H9 (cell line): Measurements from ENCODE around the gene NUAK2. TPM values are rescaled to one million over a fixed set of nuclear protein-coding genes. Genes with fewer than 3 reads are reported as not detected.
A peak's percentile ranks its signal among the peaks of the same experiment; 100 is the strongest.

ENCODE experiments used
- DNase-seq: peaks from one replicate; pipeline ENCODE4 v3.0.0-alpha.2; 2017
- H2AFZ ChIP-seq: one replicate; pipeline ENCODE4 v1.6.1; 2013; ENCODE audit warnings: mild to moderate bottlenecking, low read length, control low read depth, moderate library complexity
- H2AK5ac ChIP-seq: 2 replicates; pipeline ENCODE4 v1.6.1; 2013; ENCODE audit warnings: low read length, control low read depth, mixed read lengths; ENCODE audit not compliant: insufficient read length
- H2BK120ac ChIP-seq: one replicate; pipeline ENCODE4 v1.6.1; 2013; ENCODE audit warnings: low read depth, mild to moderate bottlenecking, low read length, control low read depth, inconsistent platforms; ENCODE audit not compliant: poor library complexity, severe bottlenecking
- H2BK12ac ChIP-seq: 2 replicates; pipeline ENCODE4 v1.6.1; 2013; ENCODE audit warnings: low read length, control low read depth, mixed read lengths, low read depth; ENCODE audit not compliant: insufficient read length
- H2BK15ac ChIP-seq: 2 replicates; pipeline ENCODE4 v1.6.1; 2013; ENCODE audit warnings: low read depth, low read length, control low read depth
- H2BK20ac ChIP-seq: one replicate; pipeline ENCODE4 v1.6.1; 2013; ENCODE audit warnings: low read depth, mild to moderate bottlenecking, low read length, control low read depth, inconsistent platforms; ENCODE audit not compliant: poor library complexity, severe bottlenecking
- H2BK5ac ChIP-seq: 2 replicates; pipeline ENCODE4 v1.6.1; 2013; ENCODE audit warnings: low read length, control low read depth, mixed read lengths; ENCODE audit not compliant: insufficient read length
- H3K14ac ChIP-seq: 2 replicates; pipeline ENCODE4 v1.6.1; 2013; ENCODE audit warnings: low read length, control low read depth; ENCODE audit not compliant: insufficient read depth
- H3K18ac ChIP-seq: 2 replicates; pipeline ENCODE4 v1.6.1; 2013; ENCODE audit warnings: low read depth, mild to moderate bottlenecking, mixed read lengths, low read length, control low read depth; ENCODE audit not compliant: insufficient read length
- H3K23ac ChIP-seq: 2 replicates; pipeline ENCODE4 v1.6.1; 2013; ENCODE audit warnings: low read length, control low read depth, mixed read lengths, low read depth; ENCODE audit not compliant: insufficient read length
- H3K23me2 ChIP-seq: 2 replicates; pipeline ENCODE4 v1.6.1; 2013; ENCODE audit warnings: low read depth, mild to moderate bottlenecking, mixed read lengths, low read length, control low read depth; ENCODE audit not compliant: insufficient read length, poor library complexity, severe bottlenecking
- H3K27ac ChIP-seq: 2 replicates; pipeline ENCODE4 v1.5.1; 2013; ENCODE audit warnings: low read length, control low read depth, mixed read lengths, low read depth; ENCODE audit not compliant: insufficient read length
- H3K27me3 ChIP-seq: 2 replicates; pipeline ENCODE4 v1.6.1; 2013; ENCODE audit warnings: low read length, control low read depth, inconsistent platforms; ENCODE audit not compliant: insufficient read depth
- H3K4ac ChIP-seq: 2 replicates; pipeline ENCODE4 v1.6.1; 2013; ENCODE audit warnings: low read depth, mild to moderate bottlenecking, control low read depth, inconsistent platforms, low read length, moderate library complexity
- H3K4me1 ChIP-seq: 2 replicates; pipeline ENCODE4 v1.6.1; 2013; ENCODE audit warnings: low read length, control low read depth, inconsistent platforms; ENCODE audit not compliant: insufficient read depth
- H3K4me2 ChIP-seq: 2 replicates; pipeline ENCODE4 v1.6.1; 2013; ENCODE audit warnings: low read length, control low read depth, mixed read lengths; ENCODE audit not compliant: insufficient read length, insufficient read depth
- H3K56ac ChIP-seq: 2 replicates; pipeline ENCODE4 v1.6.1; 2013; ENCODE audit warnings: low read depth, mild to moderate bottlenecking, mixed read lengths, low read length, control low read depth; ENCODE audit not compliant: insufficient read length
- H3K79me1 ChIP-seq: 2 replicates; pipeline ENCODE4 v1.6.1; 2013; ENCODE audit warnings: low read depth, mild to moderate bottlenecking, moderate library complexity, low read length, control low read depth, inconsistent platforms; ENCODE audit not compliant: insufficient read depth, poor library complexity, severe bottlenecking
- H3K79me2 ChIP-seq: 2 replicates; pipeline ENCODE4 v1.6.1; 2013; ENCODE audit warnings: low read length, control low read depth, inconsistent platforms; ENCODE audit not compliant: insufficient read depth
- H3K9ac ChIP-seq: 2 replicates; pipeline ENCODE4 v1.6.1; 2013; ENCODE audit warnings: low read length, control low read depth, mixed read lengths; ENCODE audit not compliant: insufficient read length; ENCODE audit errors: extremely low read depth
- H3K9me3 ChIP-seq: one replicate; pipeline ENCODE4 v1.6.1; 2013; ENCODE audit warnings: low read depth, low read length, inconsistent platforms; ENCODE audit not compliant: control insufficient read depth
- H3T11ph ChIP-seq: one replicate; pipeline ENCODE4 v1.6.1; 2013; ENCODE audit warnings: mild to moderate bottlenecking, low read length, control low read depth, inconsistent platforms
- H4K20me1 ChIP-seq: one replicate; pipeline ENCODE4 v1.6.1; 2013; ENCODE audit not compliant: control insufficient read depth, insufficient read length, insufficient read depth
- H4K5ac ChIP-seq: 2 replicates; pipeline ENCODE4 v1.6.1; 2013; ENCODE audit warnings: low read depth, mild to moderate bottlenecking, mixed read lengths, low read length, control low read depth; ENCODE audit not compliant: insufficient read length
- H4K8ac ChIP-seq: replicated peaks from 2 replicates; pipeline ENCODE4 v1.6.1; 2013; ENCODE audit warnings: low read length, control low read depth, mixed read lengths, low read depth; ENCODE audit not compliant: insufficient read length
- H4K91ac ChIP-seq: 2 replicates; pipeline ENCODE4 v1.6.1; 2013; ENCODE audit warnings: low read depth, mild to moderate bottlenecking, moderate library complexity, mixed read lengths, low read length, control low read depth; ENCODE audit not compliant: insufficient read length
- H3K27ac Mint-ChIP-seq, 3 experiments: 2 replicates in 2 of 3; 3 replicates in 1 of 3; pipeline ENCODE4 v1.8.0; 2020 to 2021; ENCODE audit warnings: mixed read lengths in 3 of 3, mild to moderate bottlenecking in 1 of 3, moderate library complexity in 1 of 3
- H3K27me3 Mint-ChIP-seq: 2 replicates; pipeline ENCODE4 v1.8.0; 2021; ENCODE audit warnings: low read depth, mild to moderate bottlenecking, moderate library complexity, mixed read lengths
- H3K36me3 Mint-ChIP-seq, 3 experiments: 2 replicates in 2 of 3; 3 replicates in 1 of 3; pipeline ENCODE4 v1.8.0; 2020 to 2021; ENCODE audit warnings: low read depth in 3 of 3, mixed read lengths in 3 of 3; ENCODE audit not compliant: insufficient read depth in 1 of 3
- H3K4me1 Mint-ChIP-seq, 2 experiments: 2 replicates each; pipeline ENCODE4 v1.8.0; 2020; ENCODE audit warnings: mixed read lengths in 2 of 2
- H3K4me3 Mint-ChIP-seq, 2 experiments: 2 replicates in 1 of 2; 3 replicates in 1 of 2; pipeline ENCODE4 v1.8.0; 2020 to 2021; ENCODE audit warnings: mild to moderate bottlenecking in 2 of 2, mixed read lengths in 2 of 2, moderate library complexity in 1 of 2
- H3K9me3 Mint-ChIP-seq, 2 experiments: 2 replicates in 1 of 2; 3 replicates in 1 of 2; pipeline ENCODE4 v1.8.0; 2020; ENCODE audit warnings: mild to moderate bottlenecking in 2 of 2, mixed read lengths in 2 of 2, moderate library complexity in 1 of 2
- CTCF ChIP-seq: fragments of 200-600 bp; sonication (generic); conservative IDR thresholded peaks from 3 replicates; pipeline ENCODE4 v1.8.0; 2021; ENCODE audit warnings: antibody characterized with exemption, mild to moderate bottlenecking
- WGBS: extraction: QIAGEN DNeasy Blood & Tissue Kit; methylation state at CpG from one replicate; pipeline ENCODE4 v1.1.7; 2013; ENCODE audit warnings: missing lambda C conversion rate, low lambda C conversion rate, mixed read lengths; ENCODE audit not compliant: insufficient read length; ENCODE audit errors: extremely low coverage; 5-methylcytosine and 5-hydroxymethylcytosine counted together
- total RNA-seq: library from RNA; stranded (reverse); gene quantifications from 2 replicates; pipeline ENCODE4 v1.2.1, GENCODE V29; 2021

Gene NUAK2
- total RNA-seq, 1 experiment from 2014 or later = 15.4 TPM

GRCh38 chr1:205301842-205302588 lies 19.5 kb downstream of the NUAK2 start:
- TF ChIP-seq CTCF = no peak
- Histone ChIP-seq H3K14ac (peak overlapping the region; percentile 69), H3K79me1 (no peaks in the 10 kb centered on the region), H3K4me1 (peaks cover 15% of the 10 kb centered on the region; the same call in 1 of the 2 replicates), H2BK120ac (peak overlapping the region; percentile 8), H3K18ac (peak overlapping the region; percentile 24), H2BK15ac (no peak overlapping the region), H4K8ac (no peak overlapping the region), H3K79me2 (no peaks in the 10 kb centered on the region), H3K9ac (peak overlapping the region; percentile 1), H3K4me2 (peak overlapping the region; percentile 15), H4K91ac (peak overlapping the region; percentile 12), H2BK12ac (peak overlapping the region; percentile 52), H2BK5ac (peak overlapping the region; percentile 42), H2AK5ac (no peak overlapping the region), H3K56ac (no peak overlapping the region), H3K27me3 (no peaks in the 10 kb centered on the region), H4K20me1 (no peaks in the 10 kb centered on the region), H3K23me2 (peaks cover 5% of the 10 kb centered on the region), H3T11ph (no peak overlapping the region), H2BK20ac (no peak overlapping the region), H3K9me3 (no peaks in the 10 kb centered on the region), H3K27ac (peak overlapping the region; percentile 99), H3K23ac (no peak overlapping the region), H2AFZ (no peak overlapping the region), H4K5ac (no peak overlapping the region), H3K4ac (no peak overlapping the region)
- Mint-ChIP-seq H3K9me3 (no peaks in the 10 kb centered on the region; a peak in 1 of 5 replicates), H3K4me1 (peaks cover 49 to 60% of the 10 kb centered on the region in 2 experiments), H3K27ac (peak overlapping the region; percentile 100), H3K36me3 (peaks cover 29 to 47% (median 47%) of the 10 kb centered on the region in 3 experiments), H3K27me3 (no peaks in the 10 kb centered on the region), H3K4me3 (peak overlapping the region; percentile 0 to 74; a peak in 3 of 5 replicates)
- no peak for DNase-seq
- no CpG with 5 or more reads among the region's 6 CpGs for WGBS
